GM21717 (cell line): ENCODE results near the gene APCDD1.

Source experiments
- ATAC-seq: cut with Tn5 transposase; IDR thresholded peaks from one replicate; pipeline ENCODE4 v1.9.1; 2021; ENCODE audit warnings: mild to moderate bottlenecking, moderate library complexity; ENCODE audit not compliant: unreplicated experiment

Gene APCDD1

GRCh38 chr18:10453806-10454680 lies at the start of gene APCDD1:
Gene APCDD1 (plus strand): TSS chr18:10454635. CDS start chr18:10454982, 347 bp downstream.
- no peak for ATAC-seq

GRCh38 chr18:10405014-10405493 lies 49.4 kb upstream of the APCDD1 start:
- no peak for ATAC-seq

GRCh38 chr18:10405816-10406663 lies 48.4 kb upstream of the APCDD1 start:
- ATAC-seq, result no peak

- no peak for ATAC-seq
Observed at GRCh38 chr18:10408131-10408530, 46.3 kb upstream of the APCDD1 start.

- ATAC-seq, result no peak
Observed at GRCh38 chr18:10409041-10409440, 45.4 kb upstream of the APCDD1 start.

GRCh38 chr18:10410472-10411308 lies 43.7 kb upstream of the APCDD1 start:
- no peak for ATAC-seq

- no peak for ATAC-seq
Observed at GRCh38 chr18:10412933-10413332, 41.5 kb upstream of the APCDD1 start.

GRCh38 chr18:10413722-10414121 lies 40.7 kb upstream of the APCDD1 start:
- no peak for ATAC-seq

- ATAC-seq, result no peak
Observed at GRCh38 chr18:10414293-10414842, 40.1 kb upstream of the APCDD1 start.

GRCh38 chr18:10416065-10416464 lies 38.4 kb upstream of the APCDD1 start:
- ATAC-seq, result no peak

GRCh38 chr18:10417191-10417590 lies 37.2 kb upstream of the APCDD1 start:
- no peak for ATAC-seq

GRCh38 chr18:10417664-10418063 lies 36.8 kb upstream of the APCDD1 start:
- no peak for ATAC-seq

- ATAC-seq, result no peak
Observed at GRCh38 chr18:10418836-10419235, 35.6 kb upstream of the APCDD1 start.

- ATAC-seq, result no peak
Observed at GRCh38 chr18:10419420-10420103, 34.9 kb upstream of the APCDD1 start.

- no peak for ATAC-seq
Observed at GRCh38 chr18:10420561-10421352, 33.7 kb upstream of the APCDD1 start.

GRCh38 chr18:10421859-10422258 lies 32.6 kb upstream of the APCDD1 start:
- no peak for ATAC-seq

- no peak for ATAC-seq
Observed at GRCh38 chr18:10422731-10423130, 31.7 kb upstream of the APCDD1 start.

- ATAC-seq, result no peak
Observed at GRCh38 chr18:10424585-10425307, 29.7 kb upstream of the APCDD1 start.
